GM12864 (cell line): ENCODE results near the gene SEM1.
A peak's percentile ranks its signal among the peaks of the same experiment; 100 is the strongest.
"Not testable (repeated sequence)": the region's sequence is repeated elsewhere in the genome, so short reads cannot be mapped to it uniquely, and the experiment has no call there.

ENCODE experiments used
- DNase-seq: peaks from one replicate; pipeline ENCODE4 v3.0.0-alpha.2; 2011; ENCODE audit warnings: low read depth
- H3K4me3 ChIP-seq: 2 replicates; pipeline ENCODE4 v1.5.1; 2011; ENCODE audit warnings: mild to moderate bottlenecking, low read depth, low read length, control low read depth
- TF ChIP-seq, protein P1 (sequence below): IDR thresholded peaks from 2 replicates; pipeline ENCODE4 v1.5.1; 2011; ENCODE audit warnings: low read depth, mild to moderate bottlenecking, moderate library complexity, low read length, control low read depth, inconsistent platforms; ENCODE audit errors: missing control alignments

The SEM1 gene

GRCh38 chr7:96709381-96710228 is at the start of gene SEM1:
TSS of gene SEM1 (minus strand) at chr7:96709846. CDS start at chr7:96709763, 83 bp downstream.
- peak; percentile 68 for DNase-seq
- TF ChIP-seq, protein P1, sequence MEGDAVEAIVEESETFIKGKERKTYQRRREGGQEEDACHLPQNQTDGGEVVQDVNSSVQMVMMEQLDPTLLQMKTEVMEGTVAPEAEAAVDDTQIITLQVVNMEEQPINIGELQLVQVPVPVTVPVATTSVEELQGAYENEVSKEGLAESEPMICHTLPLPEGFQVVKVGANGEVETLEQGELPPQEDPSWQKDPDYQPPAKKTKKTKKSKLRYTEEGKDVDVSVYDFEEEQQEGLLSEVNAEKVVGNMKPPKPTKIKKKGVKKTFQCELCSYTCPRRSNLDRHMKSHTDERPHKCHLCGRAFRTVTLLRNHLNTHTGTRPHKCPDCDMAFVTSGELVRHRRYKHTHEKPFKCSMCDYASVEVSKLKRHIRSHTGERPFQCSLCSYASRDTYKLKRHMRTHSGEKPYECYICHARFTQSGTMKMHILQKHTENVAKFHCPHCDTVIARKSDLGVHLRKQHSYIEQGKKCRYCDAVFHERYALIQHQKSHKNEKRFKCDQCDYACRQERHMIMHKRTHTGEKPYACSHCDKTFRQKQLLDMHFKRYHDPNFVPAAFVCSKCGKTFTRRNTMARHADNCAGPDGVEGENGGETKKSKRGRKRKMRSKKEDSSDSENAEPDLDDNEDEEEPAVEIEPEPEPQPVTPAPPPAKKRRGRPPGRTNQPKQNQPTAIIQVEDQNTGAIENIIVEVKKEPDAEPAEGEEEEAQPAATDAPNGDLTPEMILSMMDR, result no peak
- peak within 1 kb of the TSS; percentile 90 for H3K4me3 ChIP-seq

- not testable (repeated sequence) for H3K4me3 ChIP-seq, DNase-seq
These were observed 48.2 kb upstream of the SEM1 start for GRCh38 chr7:96757880-96758279.

DNA sequence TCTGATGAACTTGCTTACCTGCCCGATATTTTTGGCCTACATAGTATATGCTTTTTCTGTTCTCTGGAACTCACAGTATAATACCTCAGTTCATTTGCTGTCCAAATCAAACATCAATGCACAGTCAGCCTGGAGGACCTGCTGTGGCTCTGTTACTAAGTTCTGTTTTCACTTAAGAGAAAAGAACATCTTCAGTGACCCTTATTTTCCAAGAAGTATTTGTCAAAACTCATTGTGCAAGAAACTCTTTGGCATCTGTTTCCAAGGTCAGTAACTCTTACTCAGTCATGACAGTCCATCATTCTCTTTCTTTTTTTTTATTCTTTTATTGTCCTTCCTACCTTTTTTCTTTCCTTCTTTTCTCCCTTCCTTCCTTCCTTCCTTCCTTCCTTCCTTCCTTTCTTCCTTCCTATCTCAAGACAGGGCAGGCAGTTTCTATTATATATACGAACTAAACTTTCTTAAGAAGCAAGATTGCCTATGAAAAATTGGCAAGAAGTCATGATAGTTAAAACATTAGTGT is 37.8 kb upstream of the SEM1 start:
- DNase-seq, result no peak
- H3K4me3 ChIP-seq, result no peak overlapping the region
- TF ChIP-seq, protein P1, result no peak

DNA sequence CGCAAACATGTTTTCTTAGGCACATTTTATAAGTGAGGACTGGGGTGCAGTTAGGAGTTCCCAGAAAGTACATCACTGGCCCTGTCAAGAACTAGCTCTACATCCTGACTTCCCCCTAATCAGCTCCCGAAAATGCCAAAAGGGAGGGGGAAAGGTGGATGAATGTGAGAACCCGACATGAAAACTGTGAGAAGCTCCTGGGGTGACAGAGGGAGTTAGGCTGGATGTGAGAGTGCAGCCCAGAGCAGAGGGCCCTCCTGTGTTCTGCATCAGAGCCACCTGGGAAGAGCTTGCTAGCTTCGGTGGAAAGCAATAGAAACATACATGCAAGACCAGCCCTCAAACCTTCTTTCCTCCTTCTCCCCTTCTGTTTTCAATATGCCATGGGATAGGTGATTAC is 30.5 kb upstream of the SEM1 start:
- TF ChIP-seq, protein P1, result no peak
- DNase-seq, result no peak
- H3K4me3 ChIP-seq, result no peak overlapping the region

DNA sequence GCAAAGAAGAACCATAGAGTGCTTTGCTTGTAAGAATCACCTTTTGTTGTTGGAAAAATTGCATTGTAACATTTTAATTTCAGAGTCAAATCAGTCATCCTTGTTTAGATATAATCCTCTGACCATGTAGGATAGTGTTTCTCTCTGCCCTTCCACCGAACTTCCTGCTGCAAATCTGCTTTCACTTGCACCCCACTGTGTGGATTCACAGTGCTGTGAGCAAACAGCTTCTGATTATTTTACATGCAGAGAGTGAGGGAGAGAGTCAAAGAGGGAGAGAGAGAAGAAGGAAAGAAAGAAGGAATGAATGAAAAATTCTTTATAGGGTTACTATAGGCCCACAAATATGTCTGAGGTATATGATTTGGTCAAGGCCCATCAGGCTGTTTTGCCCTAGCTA is 30.0 kb upstream of the SEM1 start:
- TF ChIP-seq, protein P1, result no peak
- no peak for DNase-seq
- H3K4me3 ChIP-seq, result no peak overlapping the region

DNA sequence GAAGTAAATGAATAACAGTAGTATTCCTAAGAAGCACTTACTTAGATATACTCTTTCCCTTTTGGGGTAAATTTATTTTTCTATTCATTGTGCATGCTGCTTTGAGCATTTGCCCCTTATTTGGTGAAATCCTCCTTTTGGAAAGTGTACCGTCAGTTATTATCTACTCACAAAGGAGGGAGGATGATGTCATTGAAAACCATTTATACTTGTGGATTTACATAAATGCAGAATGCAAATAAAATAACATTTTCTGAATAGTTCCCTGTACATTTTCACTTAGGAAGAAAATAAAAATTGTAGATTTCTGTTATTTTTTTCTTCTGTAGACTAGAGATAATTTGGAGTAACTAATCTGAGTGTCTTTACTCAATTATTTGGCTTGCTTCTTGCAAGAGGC is 29.5 kb upstream of the SEM1 start:
- no peak for DNase-seq
- no peak overlapping the region for H3K4me3 ChIP-seq
- TF ChIP-seq, protein P1, result no peak

- no peak overlapping the region for H3K4me3 ChIP-seq
- DNase-seq, result no peak
- TF ChIP-seq, protein P1, result no peak
These were observed 29.1 kb upstream of the SEM1 start for GRCh38 chr7:96738705-96739104.
